OCI-LY3 (cell line): Measurements from ENCODE around the gene C11orf24.
A peak's percentile ranks its signal among the peaks of the same experiment; 100 is the strongest.

Source experiments
- H2AFZ ChIP-seq: fragments of 200-600, 300-600 bp; shearing (Covaris generic); 2 replicates; pipeline ENCODE4 v1.6.0; 2014; ENCODE audit warnings: antibody characterized with exemption, low read depth, low read length
- H3K27ac ChIP-seq: fragments of 200-600, 300-600 bp; sonication (generic); 2 replicates; pipeline ENCODE4 v1.5.1; 2014; ENCODE audit warnings: mild to moderate bottlenecking, low read length, moderate library complexity, mixed read lengths
- H3K27me3 ChIP-seq: fragments of 200-600, 300-600 bp; sonication (generic); 2 replicates; pipeline ENCODE4 v1.6.1; 2014; ENCODE audit warnings: low read depth, low read length, mixed read lengths
- H3K36me3 ChIP-seq: fragments of 200-600, 300-600 bp; sonication (generic); replicated peaks from 2 replicates; pipeline ENCODE3; 2014; ENCODE audit warnings: low read depth, low read length, mixed read lengths
- H3K4me1 ChIP-seq: fragments of 300-600, 200-600 bp; sonication (generic); 2 replicates; pipeline ENCODE4 v1.6.1; 2014; ENCODE audit warnings: low read length, mixed read lengths
- H3K4me2 ChIP-seq: fragments of 200-600, 300-600 bp; sonication (generic); 2 replicates; pipeline ENCODE4 v1.6.1; 2014; ENCODE audit warnings: low read length, mixed read lengths
- H3K4me3 ChIP-seq: fragments of 300-600, 200-600 bp; sonication (generic); 2 replicates; pipeline ENCODE4 v1.5.1; 2014; ENCODE audit warnings: antibody characterized with exemption, mild to moderate bottlenecking, low read length, moderate library complexity
- H3K79me2 ChIP-seq: fragments of 300-600, 200-600 bp; shearing (Covaris generic); 2 replicates; pipeline ENCODE4 v1.6.1; 2014; ENCODE audit warnings: mild to moderate bottlenecking, low read length, mixed read lengths
- H3K9ac ChIP-seq: fragments of 300-600, 200-600 bp; shearing (Covaris generic); 2 replicates; pipeline ENCODE4 v1.6.0; 2014; ENCODE audit warnings: mild to moderate bottlenecking, low read length, moderate library complexity
- H3K9me3 ChIP-seq: fragments of 200-600, 300-600 bp; shearing (Covaris generic); 2 replicates; pipeline ENCODE4 v1.6.1; 2014; ENCODE audit warnings: low read length, mixed read lengths; ENCODE audit not compliant: insufficient read depth
- H4K20me1 ChIP-seq: fragments of 200-600, 300-600 bp; sonication (generic); 2 replicates; pipeline ENCODE4 v1.6.1; 2016; ENCODE audit warnings: low read length, mixed read lengths; ENCODE audit not compliant: insufficient read depth
- CTCF ChIP-seq: fragments of 200-600, 300-600 bp; sonication (generic); IDR thresholded peaks from 2 replicates; pipeline ENCODE4 v1.5.1; 2014; ENCODE audit warnings: antibody characterized with exemption, low read length, low read depth
- EZH2phosphoT487 ChIP-seq: fragments of 200-600 bp; shearing (Covaris generic); IDR thresholded peaks from 2 replicates; pipeline ENCODE4 v1.6.1; 2018; ENCODE audit warnings: antibody characterized with exemption, mixed run types, low read depth

Gene C11orf24

GRCh38 chr11:68298659-68299516, 27.1 kb upstream of the C11orf24 start:
- no peaks in the 10 kb centered on the region for H3K36me3 ChIP-seq
- TF ChIP-seq CTCF (no peak), EZH2phosphoT487 (no peak)
- H3K9me3 ChIP-seq = no peaks in the 10 kb centered on the region
- no peaks in the 10 kb centered on the region for H4K20me1 ChIP-seq
- H3K4me1 ChIP-seq = peaks cover 17% of the 10 kb centered on the region
- H3K4me2 ChIP-seq = no peak overlapping the region
- no peak overlapping the region for H2AFZ ChIP-seq
- H3K4me3 ChIP-seq = no peak overlapping the region
- no peak overlapping the region for H3K27ac ChIP-seq
- no peaks in the 10 kb centered on the region for H3K79me2 ChIP-seq
- H3K27me3 ChIP-seq = peaks cover 8% of the 10 kb centered on the region
- no peak overlapping the region for H3K9ac ChIP-seq

GRCh38 chr11:68297812-68298658, 26.3 kb upstream of the C11orf24 start:
- Histone ChIP-seq H4K20me1 (no peaks in the 10 kb centered on the region), H3K27me3 (peaks cover 8% of the 10 kb centered on the region), H3K4me2 (peak overlapping the region; percentile 77), H2AFZ (0 out of 2 replicates have a peak overlapping the region, but pooled peaks have one; percentile 88), H3K4me3 (peak overlapping the region; percentile 57), H3K4me1 (peaks cover 21% of the 10 kb centered on the region), H3K79me2 (no peaks in the 10 kb centered on the region), H3K9me3 (no peaks in the 10 kb centered on the region), H3K9ac (0 out of 2 replicates have a peak overlapping the region, but pooled peaks have one; percentile 24), H3K27ac (no peak overlapping the region), H3K36me3 (no peaks in the 10 kb centered on the region)
- TF ChIP-seq EZH2phosphoT487 (no peak), CTCF (peak; percentile 98)

- no peak overlapping the region for H2AFZ ChIP-seq
- H4K20me1 ChIP-seq = no peaks in the 10 kb centered on the region
- H3K4me1 ChIP-seq = peaks cover 23% of the 10 kb centered on the region
- H3K9me3 ChIP-seq = no peaks in the 10 kb centered on the region
- no peak for TF ChIP-seq CTCF
- TF ChIP-seq EZH2phosphoT487 = no peak
- H3K9ac ChIP-seq = 0 out of 2 replicates have a peak overlapping the region, but pooled peaks have one; percentile 22
- H3K36me3 ChIP-seq = no peaks in the 10 kb centered on the region
- peak overlapping the region; percentile 57 for H3K4me3 ChIP-seq
- H3K27ac ChIP-seq = no peak overlapping the region
- peaks cover 8% of the 10 kb centered on the region for H3K27me3 ChIP-seq
- H3K79me2 ChIP-seq = no peaks in the 10 kb centered on the region
- peak overlapping the region; percentile 77 for H3K4me2 ChIP-seq
Observed at GRCh38 chr11:68297494-68297811, 25.7 kb upstream of the C11orf24 start.

- no peak overlapping the region for H2AFZ ChIP-seq
- H3K27me3 ChIP-seq = peaks cover 8% of the 10 kb centered on the region
- H3K79me2 ChIP-seq = no peaks in the 10 kb centered on the region
- peaks cover 23% of the 10 kb centered on the region for H3K4me1 ChIP-seq
- H3K9me3 ChIP-seq = no peaks in the 10 kb centered on the region
- H3K27ac ChIP-seq = no peak overlapping the region
- no peak overlapping the region for H3K4me3 ChIP-seq
- TF ChIP-seq CTCF = no peak
- TF ChIP-seq EZH2phosphoT487 = no peak
- H3K4me2 ChIP-seq = no peak overlapping the region
- no peaks in the 10 kb centered on the region for H4K20me1 ChIP-seq
- H3K36me3 ChIP-seq = no peaks in the 10 kb centered on the region
- H3K9ac ChIP-seq = no peak overlapping the region
Observed at GRCh38 chr11:68297052-68297378, 25.2 kb upstream of the C11orf24 start.
